RWPE2 (cell line): ENCODE measurements around the gene IRAK3.
"Not testable (repeated sequence)": the region's sequence is repeated elsewhere in the genome, so short reads cannot be mapped to it uniquely, and the experiment has no call there.

Source experiments
- ATAC-seq: fragments of 200-7000 bp; cut with Tn5 transposase; 3 replicates; pipeline ENCODE4 v1.9.1; 2021; ENCODE audit warnings: low read depth
- DNase-seq: peaks from one replicate; pipeline ENCODE4 v3.0.0-alpha.2; 2020; ENCODE audit warnings: low spot score
- H3K27ac ChIP-seq: fragments of 450-650 bp; 2 replicates; pipeline ENCODE4 v1.5.1; 2017; ENCODE audit warnings: mild to moderate bottlenecking; ENCODE audit not compliant: poor library complexity, severe bottlenecking
- H3K27me3 ChIP-seq: fragments of 250-450 bp; sonication (Bioruptor Pico); 2 replicates; pipeline ENCODE4 v1.5.1; 2021; ENCODE audit warnings: mild to moderate bottlenecking, moderate library complexity; ENCODE audit not compliant: insufficient read depth, poor library complexity, severe bottlenecking
- H3K36me3 ChIP-seq: fragments of 250-450 bp; sonication (Bioruptor Pico); 2 replicates; pipeline ENCODE4 v1.5.1; 2020; ENCODE audit warnings: low read depth, mild to moderate bottlenecking, moderate library complexity
- H3K4me1 ChIP-seq: fragments of 250-450 bp; sonication (Bioruptor Pico); 2 replicates; pipeline ENCODE4 v1.5.1; 2021; ENCODE audit warnings: mild to moderate bottlenecking, moderate library complexity; ENCODE audit not compliant: insufficient read depth, poor library complexity, severe bottlenecking
- H3K4me3 ChIP-seq: fragments of 250-450 bp; sonication (Bioruptor Pico); 2 replicates; pipeline ENCODE4 v1.5.1; 2021; ENCODE audit warnings: mild to moderate bottlenecking, moderate library complexity; ENCODE audit not compliant: severe bottlenecking
- H3K9me3 ChIP-seq: fragments of 250-450 bp; sonication (Bioruptor Pico); 2 replicates; pipeline ENCODE4 v1.5.1; 2021; ENCODE audit warnings: mild to moderate bottlenecking, moderate library complexity; ENCODE audit not compliant: severe bottlenecking
- TF ChIP-seq, protein P1 (sequence below): fragments of 450-650 bp; IDR thresholded peaks from one replicate; pipeline ENCODE4 v1.5.1; 2017; ENCODE audit warnings: mild to moderate bottlenecking, moderate library complexity; ENCODE audit not compliant: poor library complexity, severe bottlenecking

IRAK3 gene

DNA sequence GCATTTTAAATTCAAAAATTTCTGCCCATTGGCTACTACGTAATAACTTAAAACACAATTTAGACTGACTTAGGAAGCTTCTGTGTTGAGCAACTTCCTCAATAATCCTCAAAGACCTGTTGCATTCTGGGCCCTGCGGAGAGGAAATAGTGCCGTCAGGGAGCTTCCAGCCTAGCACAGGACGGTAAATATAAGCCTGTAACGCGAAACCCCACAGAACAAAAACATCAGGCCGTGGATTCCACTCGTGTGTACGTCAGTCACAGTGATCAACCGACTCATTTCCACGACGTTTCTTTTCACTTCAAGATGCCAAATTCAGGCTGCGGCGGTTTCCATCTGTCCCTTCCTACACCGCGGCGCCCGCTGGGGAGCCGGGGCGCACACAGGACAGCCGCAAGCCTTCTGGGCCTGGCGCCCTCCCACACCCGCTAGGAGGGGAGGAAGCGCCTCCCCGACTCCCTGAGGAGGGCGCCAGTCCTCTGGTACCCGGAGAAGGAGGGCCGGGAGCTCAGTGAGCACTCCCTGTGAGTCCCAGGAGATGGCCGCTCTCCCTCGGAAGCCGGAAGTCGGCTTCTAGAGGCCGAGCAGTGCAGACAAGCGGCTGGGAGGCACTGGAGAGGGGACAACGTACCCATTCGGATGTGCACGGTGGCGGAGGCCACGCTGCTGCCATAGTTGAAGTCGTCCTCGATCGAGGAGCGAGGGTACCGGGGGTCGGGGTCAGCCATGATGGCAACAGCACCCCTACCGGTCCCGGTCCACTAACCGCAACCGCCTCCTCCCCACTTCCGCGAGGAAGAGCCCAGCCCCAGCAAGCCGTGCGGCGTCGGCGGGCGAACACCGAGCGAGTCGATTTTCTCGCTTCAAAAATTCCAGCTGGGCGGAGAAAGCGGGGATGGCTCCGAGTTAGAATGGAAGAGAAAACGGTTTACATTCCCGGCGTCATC, 19.5 kb upstream of the IRAK3 start, which contains the start of gene TMBIM4:
Gene TMBIM4 (minus strand): TSS at position 776 of the 950 bp plus-strand sequence. CDS start 45 bp downstream, at position 731.
- Histone ChIP-seq H3K27me3 (no peaks in the 10 kb centered on the region), H3K4me3 (peak within 1 kb of the TSS; percentile 63), H3K27ac (peak within 1 kb of the TSS; percentile 90), H3K36me3 (peaks cover 17% of the 10 kb centered on the region), H3K4me1 (peaks cover 8% of the 10 kb centered on the region), H3K9me3 (peaks cover 2% of the 10 kb centered on the region)
- DNase-seq (peak; percentile 83), ATAC-seq (peak; percentile 89)
- TF ChIP-seq, protein P1, sequence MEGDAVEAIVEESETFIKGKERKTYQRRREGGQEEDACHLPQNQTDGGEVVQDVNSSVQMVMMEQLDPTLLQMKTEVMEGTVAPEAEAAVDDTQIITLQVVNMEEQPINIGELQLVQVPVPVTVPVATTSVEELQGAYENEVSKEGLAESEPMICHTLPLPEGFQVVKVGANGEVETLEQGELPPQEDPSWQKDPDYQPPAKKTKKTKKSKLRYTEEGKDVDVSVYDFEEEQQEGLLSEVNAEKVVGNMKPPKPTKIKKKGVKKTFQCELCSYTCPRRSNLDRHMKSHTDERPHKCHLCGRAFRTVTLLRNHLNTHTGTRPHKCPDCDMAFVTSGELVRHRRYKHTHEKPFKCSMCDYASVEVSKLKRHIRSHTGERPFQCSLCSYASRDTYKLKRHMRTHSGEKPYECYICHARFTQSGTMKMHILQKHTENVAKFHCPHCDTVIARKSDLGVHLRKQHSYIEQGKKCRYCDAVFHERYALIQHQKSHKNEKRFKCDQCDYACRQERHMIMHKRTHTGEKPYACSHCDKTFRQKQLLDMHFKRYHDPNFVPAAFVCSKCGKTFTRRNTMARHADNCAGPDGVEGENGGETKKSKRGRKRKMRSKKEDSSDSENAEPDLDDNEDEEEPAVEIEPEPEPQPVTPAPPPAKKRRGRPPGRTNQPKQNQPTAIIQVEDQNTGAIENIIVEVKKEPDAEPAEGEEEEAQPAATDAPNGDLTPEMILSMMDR, result peak; percentile 70

GRCh38 chr12:66170606-66171005, 18.4 kb upstream of the IRAK3 start:
- Histone ChIP-seq H3K4me1 (peaks cover 8% of the 10 kb centered on the region), H3K36me3 (peaks cover 16% of the 10 kb centered on the region), H3K27me3 (no peaks in the 10 kb centered on the region), H3K27ac (peak overlapping the region; percentile 90), H3K4me3 (no peak overlapping the region), H3K9me3 (no peaks in the 10 kb centered on the region)
- DNase-seq (no peak), ATAC-seq (no peak)
- TF ChIP-seq, protein P1, result no peak

DNA sequence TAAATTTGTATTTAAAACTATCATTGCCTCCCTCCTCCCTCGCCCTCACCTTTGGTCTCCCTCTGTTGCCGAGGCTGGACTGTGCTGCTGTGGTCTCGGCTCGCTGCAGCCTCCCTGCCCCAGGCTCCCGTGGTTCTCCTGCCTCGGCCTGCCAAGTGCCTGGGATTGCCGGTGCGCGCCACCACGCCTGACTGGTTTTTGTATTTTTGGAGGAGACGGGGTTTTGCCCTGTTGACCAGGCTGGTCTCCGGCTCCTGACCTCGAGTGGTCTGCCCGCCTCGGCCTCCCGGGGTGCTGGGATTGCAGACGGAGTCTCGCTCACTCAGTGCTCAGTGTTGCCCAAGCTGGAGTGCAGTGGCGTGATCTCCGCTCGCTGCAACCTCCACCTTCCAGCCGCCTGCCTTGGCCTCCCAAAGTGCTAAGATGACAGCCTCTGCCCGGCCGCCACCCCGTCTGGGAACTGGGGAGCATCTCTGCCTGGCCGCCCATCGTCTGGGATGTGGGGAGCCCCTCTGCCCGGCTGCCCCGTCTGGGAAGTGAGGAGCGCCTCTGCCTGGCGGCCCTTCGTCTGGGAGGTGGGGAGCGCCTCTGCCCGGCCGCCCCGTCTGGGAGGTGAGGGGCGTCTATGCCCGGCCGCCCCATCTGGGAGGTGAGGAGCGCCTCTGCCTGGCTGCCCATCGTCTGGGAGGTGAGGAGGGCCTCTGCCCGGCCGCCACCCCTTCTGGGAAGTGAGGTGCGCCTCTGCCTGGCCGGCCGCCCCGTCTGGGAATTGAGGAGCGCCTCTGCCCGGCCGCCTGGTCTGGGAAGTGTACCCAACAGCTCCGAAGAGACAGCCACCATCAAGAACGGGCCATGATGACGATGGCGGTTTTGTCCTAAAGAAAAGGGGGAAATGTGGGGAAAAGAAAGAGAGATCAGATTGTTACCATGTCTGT, 14.4 kb upstream of the IRAK3 start:
- H3K27ac ChIP-seq, result not testable (repeated sequence)

DNA sequence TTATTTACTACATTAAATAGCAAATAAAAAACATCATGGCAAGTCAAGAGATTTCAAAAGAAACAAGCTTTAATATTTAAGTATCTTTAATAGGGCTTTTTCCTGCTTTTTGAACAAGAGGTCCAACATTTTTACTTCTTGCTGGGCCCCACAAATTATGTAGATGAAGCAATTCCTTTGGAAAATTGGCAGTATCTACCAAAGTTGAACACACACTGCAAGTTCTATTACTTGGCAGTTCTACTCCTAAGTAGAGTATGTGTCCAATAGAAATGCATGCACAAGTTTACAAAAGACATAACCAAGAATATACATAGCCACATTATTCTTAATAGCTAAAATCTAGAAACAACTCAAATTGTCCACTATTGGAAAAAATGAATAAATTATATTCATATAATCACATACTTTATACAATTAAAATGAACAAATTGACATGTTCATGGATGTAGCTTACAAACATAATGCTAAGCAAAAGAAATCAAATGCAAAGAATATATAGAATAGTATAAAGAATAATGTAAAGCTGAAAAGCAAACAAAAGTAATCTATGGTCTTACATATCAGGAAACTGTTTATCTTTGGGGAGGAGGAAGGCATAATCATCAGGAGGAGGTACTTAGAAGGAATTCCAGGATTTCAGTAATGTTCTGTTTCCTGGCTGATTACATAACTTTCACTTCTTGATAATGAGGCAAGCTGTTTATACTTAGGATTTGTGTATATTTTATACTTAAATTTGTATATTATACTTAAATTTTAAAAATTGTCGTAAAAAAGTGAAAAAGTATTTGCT, 12.7 kb upstream of the IRAK3 start:
- DNase-seq (no peak), ATAC-seq (no peak)
- TF ChIP-seq, protein P1, result no peak
- Histone ChIP-seq H3K4me1 (no peaks in the 10 kb centered on the region), H3K27me3 (no peaks in the 10 kb centered on the region), H3K27ac (no peak overlapping the region), H3K36me3 (no peaks in the 10 kb centered on the region), H3K4me3 (no peak overlapping the region), H3K9me3 (no peaks in the 10 kb centered on the region)

More for the DNA sequence above, 14.4 kb upstream of the IRAK3 start:
- not testable (repeated sequence) for H3K36me3 ChIP-seq, H3K4me1 ChIP-seq, DNase-seq, H3K27me3 ChIP-seq, H3K9me3 ChIP-seq, ATAC-seq, H3K4me3 ChIP-seq
